H1 (cell line): ENCODE measurements around the gene EIF2A. TPM values are rescaled to one million over a fixed set of nuclear protein-coding genes. Genes with fewer than 3 reads are reported as not detected.

Experiments
- CTCF ChIA-PET: fragments of 300-600 bp; sonication (Branson Sonifier 250); formaldehyde crosslinking; loops from one replicate; lab custom pipeline; 2021; ENCODE audit not compliant: partially characterized antibody; lab: Charles Lee
- POLR2A ChIA-PET: fragments of 300-600 bp; sonication (Branson Sonifier 250); formaldehyde crosslinking; loops from one replicate; lab custom pipeline; 2021; ENCODE audit warnings: inconsistent platforms; ENCODE audit not compliant: partially characterized antibody; lab: Charles Lee
- DNase-seq, 2 experiments: peaks; one replicate each; pipeline versions ENCODE4 v3.0.0 to v3.0.0-alpha.2; 2010 to 2022; ENCODE audit warnings: low spot score in 2 of 2, low read depth in 1 of 2, mixed read lengths in 1 of 2
- FAIRE-seq: peaks from 2 replicates; lab custom pipeline; 2011; peaks lifted over from hg19 to GRCh38; lab: Jason Lieb, UNC
- H2AFZ ChIP-seq: 2 replicates; pipeline ENCODE4 v1.8.1; 2012; ENCODE audit warnings: low read length, inconsistent platforms
- H2AK5ac ChIP-seq: 2 replicates; pipeline ENCODE4 v1.6.1; 2013; ENCODE audit warnings: low read depth, low read length
- H2BK120ac ChIP-seq: replicated peaks from 2 replicates; pipeline ENCODE3; 2013; ENCODE audit warnings: low read depth, low read length, inconsistent platforms
- H2BK12ac ChIP-seq: 2 replicates; pipeline ENCODE4 v1.6.1; 2013; ENCODE audit warnings: low read depth, low read length
- H2BK15ac ChIP-seq: 2 replicates; pipeline ENCODE4 v1.6.1; 2013; ENCODE audit warnings: low read length
- H2BK20ac ChIP-seq: 2 replicates; pipeline ENCODE4 v1.6.1; 2013; ENCODE audit warnings: low read length
- H2BK5ac ChIP-seq: 2 replicates; pipeline ENCODE4 v1.6.1; 2013; ENCODE audit warnings: low read depth, low read length
- H3K14ac ChIP-seq: 2 replicates; pipeline ENCODE4 v1.6.1; 2013; ENCODE audit warnings: inconsistent platforms; ENCODE audit not compliant: insufficient read length
- H3K18ac ChIP-seq: 2 replicates; pipeline ENCODE4 v1.6.1; 2013; ENCODE audit warnings: low read length; ENCODE audit errors: extremely low read depth
- H3K23ac ChIP-seq: 2 replicates; pipeline ENCODE4 v1.6.1; 2013; ENCODE audit warnings: inconsistent platforms; ENCODE audit not compliant: insufficient read length
- H3K23me2 ChIP-seq: 2 replicates; pipeline ENCODE4 v1.6.1; 2013; ENCODE audit warnings: low read depth, low read length
- H3K27ac ChIP-seq: 2 replicates; pipeline ENCODE4 v1.6.1; 2011; ENCODE audit warnings: low read depth, low read length, inconsistent platforms
- H3K27me3 ChIP-seq, 4 experiments: replicated peaks in 1 of 4; 1 replicate in 1 of 4; 2 replicates in 3 of 4; pipeline versions ENCODE4 v1.6.1 to v1.8.1; 2011 to 2013; ENCODE audit warnings: low read length in 3 of 4, mild to moderate bottlenecking in 3 of 4, inconsistent platforms in 2 of 4, mixed read lengths in 2 of 4, moderate library complexity in 1 of 4; ENCODE audit not compliant: control insufficient read depth in 3 of 4, insufficient read depth in 3 of 4; ENCODE audit errors: extremely low read depth in 1 of 4
- H3K36me3 ChIP-seq, 4 experiments: 2 replicates each; pipeline versions ENCODE4 v1.6.1 to v1.8.1; 2011 to 2013; ENCODE audit warnings: mild to moderate bottlenecking in 4 of 4, low read length in 3 of 4, moderate library complexity in 2 of 4, control low read depth in 1 of 4, inconsistent platforms in 1 of 4; ENCODE audit not compliant: insufficient read depth in 4 of 4, control insufficient read depth in 2 of 4
- H3K4ac ChIP-seq: replicated peaks from 2 replicates; pipeline ENCODE3; 2013; ENCODE audit warnings: low read length, low read depth, mixed read lengths, inconsistent platforms; ENCODE audit not compliant: insufficient read length
- H3K4me1 ChIP-seq, 4 experiments: replicated peaks in 1 of 4; 1 replicate in 1 of 4; 2 replicates in 3 of 4; pipeline versions ENCODE4 v1.6.1 to v1.8.1; 2011 to 2013; ENCODE audit warnings: low read length in 3 of 4, inconsistent platforms in 2 of 4, mixed read lengths in 1 of 4; ENCODE audit not compliant: insufficient read depth in 4 of 4, control insufficient read depth in 3 of 4
- H3K4me2 ChIP-seq, 2 experiments: 2 replicates each; pipeline versions ENCODE4 v1.6.1 to v1.8.1; 2011 to 2013; ENCODE audit warnings: low read depth in 2 of 2, low read length in 2 of 2, control low read depth in 1 of 2, inconsistent platforms in 1 of 2, mild to moderate bottlenecking in 1 of 2; ENCODE audit not compliant: insufficient read depth in 1 of 2
- H3K4me3 ChIP-seq, 4 experiments: fragments of 200-600, 300-600 bp in 1 of 4; sonication (generic), shearing (Covaris generic), sonication (Bioruptor Twin) in 1 of 4; 2 replicates each; pipeline versions ENCODE4 v1.5.1 to v1.8.1; 2011 to 2016; ENCODE audit warnings: low read length in 4 of 4, low read depth in 3 of 4, control low read depth in 2 of 4, inconsistent platforms in 2 of 4, mild to moderate bottlenecking in 2 of 4, mixed read lengths in 1 of 4, moderate library complexity in 1 of 4; ENCODE audit not compliant: insufficient read depth in 2 of 4; ENCODE audit errors: extremely low read depth in 1 of 4
- H3K56ac ChIP-seq: replicated peaks from 2 replicates; pipeline ENCODE3; 2013; ENCODE audit warnings: low read depth, mild to moderate bottlenecking, mixed read lengths, low read length, inconsistent platforms; ENCODE audit not compliant: insufficient read length
- H3K79me1 ChIP-seq: 2 replicates; pipeline ENCODE4 v1.6.1; 2013; ENCODE audit warnings: low read depth, low read length, control low read depth
- H3K79me2 ChIP-seq, 2 experiments: 2 replicates each; pipeline versions ENCODE4 v1.6.1 to v1.8.1; 2012 to 2013; ENCODE audit warnings: low read length in 2 of 2, mild to moderate bottlenecking in 2 of 2, inconsistent platforms in 1 of 2; ENCODE audit not compliant: insufficient read depth in 2 of 2, control insufficient read depth in 1 of 2
- H3K9ac ChIP-seq, 4 experiments: replicated peaks in 1 of 4; 1 replicate in 1 of 4; 2 replicates in 3 of 4; pipeline versions ENCODE4 v1.6.1 to v1.8.1; 2011 to 2013; ENCODE audit warnings: low read depth in 3 of 4, low read length in 3 of 4, control low read depth in 2 of 4, mild to moderate bottlenecking in 2 of 4, moderate library complexity in 2 of 4, inconsistent platforms in 1 of 4; ENCODE audit errors: extremely low read depth in 1 of 4
- H3K9me3 ChIP-seq, 2 experiments: 2 replicates each; pipeline versions ENCODE4 v1.6.1 to v1.8.1; 2012 to 2013; ENCODE audit warnings: mild to moderate bottlenecking in 2 of 2, moderate library complexity in 2 of 2, control low read depth in 1 of 2, inconsistent platforms in 1 of 2, low read depth in 1 of 2, low read length in 1 of 2, mixed read lengths in 1 of 2; ENCODE audit not compliant: insufficient read depth in 2 of 2
- H4K20me1 ChIP-seq, 2 experiments: replicated peaks in 1 of 2; 2 replicates each; pipeline versions ENCODE3 to v1.8.1; 2011 to 2013; ENCODE audit warnings: inconsistent platforms in 2 of 2, low read length in 2 of 2, mild to moderate bottlenecking in 1 of 2; ENCODE audit not compliant: insufficient read depth in 2 of 2, control insufficient read depth in 1 of 2
- H4K5ac ChIP-seq: 2 replicates; pipeline ENCODE4 v1.6.1; 2013; ENCODE audit warnings: low read length, low read depth, mixed read lengths, inconsistent platforms; ENCODE audit not compliant: insufficient read length
- H4K8ac ChIP-seq: 2 replicates; pipeline ENCODE4 v1.8.0; 2013; ENCODE audit warnings: mild to moderate bottlenecking, moderate library complexity, low read length, inconsistent platforms; ENCODE audit not compliant: insufficient read depth; ENCODE audit errors: extremely low read depth
- H4K91ac ChIP-seq: replicated peaks from 2 replicates; pipeline ENCODE3; 2013; ENCODE audit warnings: low read length, mixed read lengths, inconsistent platforms; ENCODE audit not compliant: insufficient read length
- BCL11A ChIP-seq, 2 experiments: IDR thresholded peaks; one replicate each; pipeline ENCODE4 v1.6.1; 2011; ENCODE audit warnings: low read depth in 2 of 2, low read length in 2 of 2, mild to moderate bottlenecking in 2 of 2
- CEBPB ChIP-seq: IDR thresholded peaks from 2 replicates; pipeline ENCODE4 v1.6.1; 2012; ENCODE audit warnings: low read depth, low read length
- CHD1 ChIP-seq: IDR thresholded peaks from 2 replicates; pipeline ENCODE4 v1.6.1; 2012; ENCODE audit warnings: low read depth, low read length, improper control_type of control experiment
- CREB1 ChIP-seq: IDR thresholded peaks from 2 replicates; pipeline ENCODE4 v1.6.1; 2012; ENCODE audit warnings: inconsistent platforms
- CTCF ChIP-seq, 3 experiments: IDR thresholded peaks; 1 replicate in 2 of 3; 2 replicates in 1 of 3; pipeline versions ENCODE4 v1.5.1 to v1.6.1; 2011; ENCODE audit warnings: low read length in 3 of 3, mild to moderate bottlenecking in 3 of 3, inconsistent platforms in 2 of 3, low read depth in 1 of 3, moderate library complexity in 1 of 3; ENCODE audit not compliant: insufficient read depth in 1 of 3; ENCODE audit errors: control extremely low read depth in 1 of 3
- GTF2F1 ChIP-seq: IDR thresholded peaks from 2 replicates; pipeline ENCODE4 v1.6.1; 2012; ENCODE audit warnings: low read depth, low read length, improper control_type of control experiment, borderline replicate concordance
- JUN ChIP-seq: IDR thresholded peaks from 2 replicates; pipeline ENCODE4 v1.6.1; 2011; ENCODE audit warnings: low read depth, mild to moderate bottlenecking, improper control_type of control experiment, low read length
- RAD21 ChIP-seq, 2 experiments: IDR thresholded peaks in 1 of 2; conservative IDR thresholded peaks in 1 of 2; 2 replicates each; pipeline ENCODE4 v1.6.1; 2011; ENCODE audit warnings: low read depth in 2 of 2, low read length in 2 of 2, improper control_type of control experiment in 1 of 2, inconsistent platforms in 1 of 2, mild to moderate bottlenecking in 1 of 2, moderate library complexity in 1 of 2
- TAF1 ChIP-seq: IDR thresholded peaks from 2 replicates; pipeline ENCODE4 v1.6.1; 2011; ENCODE audit warnings: mild to moderate bottlenecking, low read depth, low read length
- TBP ChIP-seq: IDR thresholded peaks from 2 replicates; pipeline ENCODE4 v1.6.1; 2011; ENCODE audit warnings: low read depth, low read length, improper control_type of control experiment
- TCF12 ChIP-seq: IDR thresholded peaks from 2 replicates; pipeline ENCODE4 v1.6.1; 2011; ENCODE audit warnings: low read depth, mild to moderate bottlenecking, low read length
- TEAD4 ChIP-seq: IDR thresholded peaks from 2 replicates; pipeline ENCODE4 v1.6.1; 2012; ENCODE audit warnings: low read depth, low read length, inconsistent platforms, mixed read lengths
- WGBS, 2 experiments: shearing (Covaris generic) in 1 of 2; methylation state at CpG; one replicate each; pipeline versions ENCODE4 v1.1.6 to v1.1.7; 2013 to 2015; ENCODE audit warnings: low lambda C conversion rate in 2 of 2, mixed read lengths in 2 of 2, inconsistent platforms in 1 of 2, low coverage in 1 of 2, missing lambda C conversion rate in 1 of 2; ENCODE audit not compliant: insufficient replicate concordance in 2 of 2, insufficient coverage in 1 of 2, insufficient read length in 1 of 2; ENCODE audit errors: extremely low coverage in 1 of 2, missing lambda C conversion rate in 1 of 2; 5-methylcytosine and 5-hydroxymethylcytosine counted together
- polyA plus RNA-seq, 7 experiments: library from polyadenylated mRNA; depleted of rRNA in 3 of 7; stranded (reverse) in 5 of 7; unstranded in 2 of 7; fragments of >200 nt in 5 of 7; fragments of 200-250 nt in 2 of 7; gene quantifications; 1 replicate in 5 of 7; 2 replicates in 1 of 7; 4 replicates in 1 of 7; pipeline versions ENCODE4 v1.2.1 to v1.2.3, GENCODE V29; 2011 to 2013; ENCODE audit warnings: missing spikeins in 2 of 7, mixed read lengths in 2 of 7
- total RNA-seq: library from RNA; stranded (reverse); fragmentation: NEBNext Ultra II Directional; extraction: Animal tissue kit (Norgen Biotek cat#: 25700); gene quantifications from 2 replicates; pipeline ENCODE4 v1.2.1, GENCODE V29; 2021

The EIF2A gene
- total and polyA plus RNA-seq, 2 of the 8 experiments (the other 6 are each of a cell fraction or from before 2014, with no cell fraction given) = 59.3 to 91.6 TPM

DNA sequence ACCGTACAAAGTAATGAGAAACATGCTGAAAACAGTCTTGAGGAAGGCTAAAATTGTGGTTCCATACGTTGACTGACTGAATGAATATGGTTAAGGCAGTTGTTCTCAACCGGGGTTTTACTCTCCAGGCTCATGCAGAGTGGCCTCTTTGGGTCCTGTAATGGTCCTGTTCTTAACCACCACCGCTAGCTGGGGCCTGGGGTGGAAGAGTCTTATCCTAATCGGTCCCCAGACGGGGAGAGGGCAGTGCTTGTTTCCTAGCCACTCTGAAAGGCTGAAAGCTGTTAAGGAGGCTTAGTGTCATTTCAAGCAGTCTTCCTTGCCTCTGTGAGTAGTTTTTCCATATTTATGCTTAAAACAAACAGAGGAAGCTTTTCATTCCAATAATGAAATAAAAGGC is 88.5 kb downstream of the EIF2A start:
- CTCF ChIA-PET = interaction anchor here (0.6 to 1.2 kb wide), 3 partner anchors 8 to 1284 kb away, joined by 3 to 4 read pairs (median 3); no protein-coding TSS in a partner anchor
- Histone ChIP-seq H3K56ac (no peak overlapping the region), H3K27me3 (no peaks in the 10 kb centered on the region), H3K18ac (no peak overlapping the region), H3K4me2 (no peak overlapping the region), H4K91ac (no peak overlapping the region), H2BK12ac (no peak overlapping the region), H3K23ac (no peak overlapping the region), H3K79me2 (no peaks in the 10 kb centered on the region), H2BK120ac (no peak overlapping the region), H4K8ac (no peak overlapping the region), H3K4ac (no peak overlapping the region), H3K4me1 (no peaks in the 10 kb centered on the region), H4K5ac (no peak overlapping the region), H3K27ac (no peak overlapping the region; the same call in 1 of the 2 replicates), H3K23me2 (no peaks in the 10 kb centered on the region), H4K20me1 (no peaks in the 10 kb centered on the region), H2BK15ac (no peak overlapping the region), H3K9ac (no peak overlapping the region), H3K4me3 (no peak overlapping the region), H3K14ac (no peak overlapping the region), H3K9me3 (no peaks in the 10 kb centered on the region), H2BK5ac (no peak overlapping the region), H3K36me3 (peaks cover 0 to 4% (median 3%) of the 10 kb centered on the region in 4 experiments; a peak in 3 of 8 replicates), H2BK20ac (no peak overlapping the region), H3K79me1 (no peaks in the 10 kb centered on the region), H2AK5ac (no peak overlapping the region), H2AFZ (no peak overlapping the region)
- 88% methylated on average over 6 of the region's 6 CpGs; no CpG with 5 or more reads in 1 of the 2 experiments for WGBS, 2 experiments
- FAIRE-seq (no peak), DNase-seq (no peak)
- POLR2A ChIA-PET = interaction anchor here (0.8 to 2.5 kb wide), 5 partner anchors 9 to 45 kb away, joined by 3 to 7 read pairs (median 4); partner anchors contain the start of gene SELENOT
- TF ChIP-seq TBP = no peak
- no peak for TF ChIP-seq BCL11A (IDR thresholded peaks at IDR 0.05; ENCODE audit: low read depth in 2 of 2, low read length in 2 of 2)
- no peak for TF ChIP-seq CTCF (IDR thresholded peaks at IDR 0.05; ENCODE audit: control extremely low read depth in 1 of 3, insufficient read depth in 1 of 3, low read depth in 1 of 3, low read length in 3 of 3)
- TF ChIP-seq CHD1 = no peak
- no peak for TF ChIP-seq CEBPB
- TF ChIP-seq TCF12 = no peak
- TF ChIP-seq JUN = no peak
- TF ChIP-seq CREB1 = no peak
- TF ChIP-seq TEAD4 = no peak
- no peak for TF ChIP-seq TAF1
- TF ChIP-seq RAD21 (IDR thresholded peaks at IDR 0.05 in 1 of 2, conservative IDR thresholded peaks at IDR 0.05 in 1 of 2; ENCODE audit: low read depth in 2 of 2, low read length in 2 of 2) = no peak
- no peak for TF ChIP-seq GTF2F1
